IMR-90 (cell line): Measurements from ENCODE around the gene SPTBN5. TPM values are rescaled to one million over a fixed set of nuclear protein-coding genes. Genes with fewer than 3 reads are reported as not detected.

Experiments
- ATAC-seq: fragments of 200-7000 bp; cut with Tn5 transposase; 2 replicates; pipeline ENCODE4 v1.9.1; 2020; ENCODE audit warnings: low read depth, mild to moderate bottlenecking, moderate library complexity
- BruUV-seq: library from RNA; stranded (reverse); fragments of 400-500 nt; replicated peaks from 2 replicates; lab custom pipeline; 2021; lab: Mats Ljungman, UMichigan
- CTCF ChIA-PET: fragments of 300-600 bp; formaldehyde crosslinking; extraction: SDS; loops from one replicate; lab custom pipeline; 2021; ENCODE audit warnings: antibody characterized with exemption; lab: Yijun Ruan, JAX
- POLR2A ChIA-PET: fragments of 300-600 bp; sonication (Branson Sonifier 250); formaldehyde crosslinking; loops from one replicate; lab custom pipeline; 2022; ENCODE audit warnings: antibody characterized with exemption; ENCODE audit not compliant: unreplicated experiment; lab: Charles Lee
- DNase-seq: peaks from one replicate; pipeline ENCODE4 v3.0.0; 2013
- H2AFZ ChIP-seq: replicated peaks from 2 replicates; pipeline ENCODE3; 2013; ENCODE audit warnings: low read length, mild to moderate bottlenecking; ENCODE audit not compliant: poor library complexity
- H2AK5ac ChIP-seq: 2 replicates; pipeline ENCODE4 v1.6.1; 2013; ENCODE audit warnings: low read depth, low read length, inconsistent platforms
- H2AK9ac ChIP-seq: replicated peaks from 2 replicates; pipeline ENCODE3; 2013; ENCODE audit warnings: mild to moderate bottlenecking, low read depth, low read length, moderate library complexity; ENCODE audit not compliant: poor library complexity
- H2BK120ac ChIP-seq: 2 replicates; pipeline ENCODE4 v1.6.1; 2013; ENCODE audit warnings: low read depth, low read length, inconsistent platforms
- H2BK15ac ChIP-seq: 3 replicates; pipeline ENCODE4 v1.6.1; 2013; ENCODE audit warnings: low read depth, low read length, inconsistent platforms
- H2BK20ac ChIP-seq: 2 replicates; pipeline ENCODE4 v1.6.1; 2013; ENCODE audit warnings: low read depth, mild to moderate bottlenecking, inconsistent platforms, low read length, moderate library complexity
- H2BK5ac ChIP-seq: 2 replicates; pipeline ENCODE4 v1.6.1; 2013; ENCODE audit warnings: mild to moderate bottlenecking, low read depth, low read length, inconsistent platforms; ENCODE audit not compliant: poor library complexity, severe bottlenecking
- H3K14ac ChIP-seq: replicated peaks from 2 replicates; pipeline ENCODE4 v1.6.1; 2013; ENCODE audit warnings: low read depth, low read length, inconsistent platforms
- H3K18ac ChIP-seq: 2 replicates; pipeline ENCODE4 v1.6.1; 2013; ENCODE audit warnings: low read depth, low read length, control low read depth
- H3K23ac ChIP-seq: 2 replicates; pipeline ENCODE4 v1.6.1; 2013; ENCODE audit warnings: low read depth, low read length, inconsistent platforms
- H3K27ac ChIP-seq: 2 replicates; pipeline ENCODE4 v1.5.1; 2013; ENCODE audit warnings: mild to moderate bottlenecking, control low read depth, low read length; ENCODE audit not compliant: insufficient read depth
- H3K27me3 ChIP-seq: 2 replicates; pipeline ENCODE4 v1.6.1; 2013; ENCODE audit warnings: low read length; ENCODE audit not compliant: control insufficient read depth, insufficient read depth
- H3K36me3 ChIP-seq: 2 replicates; pipeline ENCODE4 v1.6.1; 2013; ENCODE audit warnings: low read length, mixed read lengths; ENCODE audit not compliant: control insufficient read depth, insufficient read depth
- H3K4ac ChIP-seq: 2 replicates; pipeline ENCODE4 v1.6.1; 2013; ENCODE audit warnings: low read depth, low read length, inconsistent platforms
- H3K4me1 ChIP-seq: 2 replicates; pipeline ENCODE4 v1.6.1; 2013; ENCODE audit warnings: low read length, mixed read lengths; ENCODE audit not compliant: control insufficient read depth, insufficient read depth
- H3K4me2 ChIP-seq: 2 replicates; pipeline ENCODE4 v1.6.1; 2013; ENCODE audit warnings: low read depth, mild to moderate bottlenecking, control low read depth, low read length, moderate library complexity
- H3K4me3 ChIP-seq: 2 replicates; pipeline ENCODE4 v1.5.1; 2013; ENCODE audit warnings: low read depth, mild to moderate bottlenecking, control low read depth, low read length, moderate library complexity; ENCODE audit not compliant: insufficient read depth
- H3K56ac ChIP-seq: 2 replicates; pipeline ENCODE4 v1.6.1; 2013; ENCODE audit warnings: low read length, inconsistent platforms; ENCODE audit not compliant: insufficient read depth; ENCODE audit errors: extremely low read depth
- H3K79me1 ChIP-seq, 2 experiments: 2 replicates each; pipeline ENCODE4 v1.6.1; 2013; ENCODE audit warnings: low read length in 2 of 2, inconsistent platforms in 1 of 2, low read depth in 1 of 2
- H3K9ac ChIP-seq: 2 replicates; pipeline ENCODE4 v1.6.1; 2013; ENCODE audit warnings: low read depth, low read length, control low read depth
- H3K9me1 ChIP-seq: 2 replicates; pipeline ENCODE4 v1.6.1; 2013; ENCODE audit warnings: low read length, inconsistent platforms; ENCODE audit not compliant: insufficient read depth
- H3K9me3 ChIP-seq: 2 replicates; pipeline ENCODE4 v1.6.1; 2013; ENCODE audit warnings: low read length; ENCODE audit not compliant: control insufficient read depth, insufficient read depth
- H4K20me1 ChIP-seq: 2 replicates; pipeline ENCODE4 v1.6.1; 2013; ENCODE audit warnings: low read length, inconsistent platforms; ENCODE audit not compliant: insufficient read depth
- H4K5ac ChIP-seq: 2 replicates; pipeline ENCODE4 v1.6.1; 2013; ENCODE audit warnings: mild to moderate bottlenecking, low read depth, low read length, control low read depth
- H4K8ac ChIP-seq, 2 experiments: 2 replicates each; pipeline ENCODE4 v1.6.1; 2013; ENCODE audit warnings: low read depth in 2 of 2, low read length in 2 of 2, control low read depth in 1 of 2, inconsistent platforms in 1 of 2
- H4K91ac ChIP-seq: 2 replicates; pipeline ENCODE4 v1.6.1; 2013; ENCODE audit warnings: low read depth, low read length, inconsistent platforms; ENCODE audit not compliant: insufficient read depth
- BHLHE40 ChIP-seq: fragments of 150-350 bp; IDR thresholded peaks from 2 replicates; pipeline ENCODE4 v1.6.1; 2016; ENCODE audit warnings: mild to moderate bottlenecking, low read depth, low read length
- WGBS, 2 experiments: methylation state at CpG; one replicate each; pipeline versions ENCODE4 v1.1.5 to v1.1.7; 2013; ENCODE audit warnings: missing lambda C conversion rate in 2 of 2; ENCODE audit not compliant: insufficient read length in 1 of 2; ENCODE audit errors: extremely low coverage in 2 of 2; 5-methylcytosine and 5-hydroxymethylcytosine counted together
- dilution Hi-C: fragments of 300-500 bp; cut with HindIII; formaldehyde crosslinking; loops from one replicate; pipeline ENCODE4 v1.14.3; 2018; ENCODE audit warnings: low sequenced_read_pairs; ENCODE audit not compliant: unreplicated experiment
- in situ Hi-C: fragments of 300-500 bp; cut with MboI; formaldehyde crosslinking; loops from 3 replicates; pipeline ENCODE4 v1.14.3; 2019; ENCODE audit warnings: low sequenced_read_pairs, inconsistent platforms, mixed read lengths
- intact Hi-C: fragments of 100-400 bp; cut with micrococcal nuclease; formaldehyde crosslinking; loops from 2 replicates; pipeline ENCODE4 v1.10.0; 2022
- polyA plus RNA-seq, 3 experiments: library from polyadenylated mRNA; depleted of rRNA; stranded (reverse); fragments of >200 nt; gene quantifications; 2 replicates each; pipeline ENCODE4 v1.2.3, GENCODE V29; 2012; ENCODE audit warnings: low replicate concordance in 1 of 3
- total RNA-seq: library from RNA; depleted of rRNA; stranded (reverse); fragments of >200 nt; gene quantifications from 2 replicates; pipeline ENCODE4 v1.2.3, GENCODE V29; 2012

SPTBN5 gene
- total and polyA plus RNA-seq, 2 of the 4 experiments (the other 2 are of a cell fraction): under 0.01 to 0.38 TPM

DNA sequence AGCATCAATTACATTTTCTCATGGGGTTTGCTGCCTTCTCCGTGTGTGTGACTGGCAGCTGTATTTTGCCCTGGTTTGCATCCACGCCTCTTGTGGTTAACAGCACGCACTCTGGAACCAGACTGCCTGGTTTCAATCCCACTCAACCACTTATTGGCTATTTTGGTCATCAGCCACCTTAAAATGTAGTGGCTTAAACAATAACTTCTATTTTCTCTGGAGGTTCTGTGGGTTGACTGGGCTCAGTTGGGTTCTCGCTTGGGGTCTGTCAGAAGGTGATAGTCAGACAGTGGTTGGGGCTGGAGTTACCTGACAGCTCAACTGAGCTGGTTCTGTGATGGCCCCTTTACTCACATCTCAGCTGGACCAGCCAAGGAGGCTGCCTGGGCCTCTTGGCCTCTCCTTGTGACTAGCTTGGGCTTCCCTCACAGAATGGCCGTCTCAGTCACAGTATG is 41.7 kb upstream of the SPTBN5 start:
- Histone ChIP-seq H3K9ac (no peak overlapping the region), H3K14ac (0 out of 2 replicates have a peak overlapping the region, but pooled peaks have one; percentile 66), H3K9me3 (no peaks in the 10 kb centered on the region), H3K4ac (no peak overlapping the region), H3K18ac (no peak overlapping the region), H3K27ac (no peak overlapping the region), H2AFZ (no peak overlapping the region), H4K8ac (no peak overlapping the region), H3K4me1 (peaks cover 19% of the 10 kb centered on the region), H4K20me1 (peaks cover 5% of the 10 kb centered on the region; the same call in 1 of the 2 replicates), H2BK15ac (peak overlapping the region; percentile 36; the same call in 1 of the 3 replicates), H3K36me3 (peaks cover 1% of the 10 kb centered on the region; the same call in 1 of the 2 replicates), H3K79me1 (peaks cover 41 to 80% of the 10 kb centered on the region in 2 experiments), H2BK120ac (peak overlapping the region; percentile 3), H3K23ac (no peak overlapping the region), H2BK20ac (peak overlapping the region; percentile 20; the same call in 1 of the 2 replicates), H3K56ac (no peak overlapping the region), H4K5ac (no peak overlapping the region), H3K4me3 (no peak overlapping the region), H2AK9ac (no peak overlapping the region), H3K27me3 (no peaks in the 10 kb centered on the region), H3K4me2 (no peak overlapping the region), H2AK5ac (peak overlapping the region; percentile 77; the same call in 1 of the 2 replicates), H2BK5ac (no peak overlapping the region), H3K9me1 (peaks cover 37% of the 10 kb centered on the region), H4K91ac (no peak overlapping the region)
- ATAC-seq (no peak), DNase-seq (no peak)
- no TSS peak for BruUV-seq
- in situ Hi-C loops (no loop called here), dilution Hi-C loops (no loop called here), intact Hi-C loops (no loop called here)
- CTCF ChIA-PET: no interaction called here
- no peak for TF ChIP-seq BHLHE40
- WGBS, 2 experiments: 90% methylated on average over 2 of the region's 5 CpGs; no CpG with 5 or more reads in 1 of the 2 experiments
- POLR2A ChIA-PET: no interaction called here
